ENCODE data around the gene ATP8B4. TPM values are rescaled to one million over a fixed set of nuclear protein-coding genes. Genes with fewer than 3 reads are reported as not detected.

The ATP8B4 gene
- total RNA-seq, 1 donor from 2014 or later = not detected

- no peak for DNase-seq (ENCODE audit: low read depth, low spot score)
- peaks cover 5% of the 10 kb centered on the region for H3K4me1 Mint-ChIP-seq
- no peaks in the 10 kb centered on the region for H3K36me3 Mint-ChIP-seq (ENCODE audit: low read depth)
These were observed 291.7 kb downstream of the ATP8B4 start for GRCh38 chr15:49827311-49827710.

DNA sequence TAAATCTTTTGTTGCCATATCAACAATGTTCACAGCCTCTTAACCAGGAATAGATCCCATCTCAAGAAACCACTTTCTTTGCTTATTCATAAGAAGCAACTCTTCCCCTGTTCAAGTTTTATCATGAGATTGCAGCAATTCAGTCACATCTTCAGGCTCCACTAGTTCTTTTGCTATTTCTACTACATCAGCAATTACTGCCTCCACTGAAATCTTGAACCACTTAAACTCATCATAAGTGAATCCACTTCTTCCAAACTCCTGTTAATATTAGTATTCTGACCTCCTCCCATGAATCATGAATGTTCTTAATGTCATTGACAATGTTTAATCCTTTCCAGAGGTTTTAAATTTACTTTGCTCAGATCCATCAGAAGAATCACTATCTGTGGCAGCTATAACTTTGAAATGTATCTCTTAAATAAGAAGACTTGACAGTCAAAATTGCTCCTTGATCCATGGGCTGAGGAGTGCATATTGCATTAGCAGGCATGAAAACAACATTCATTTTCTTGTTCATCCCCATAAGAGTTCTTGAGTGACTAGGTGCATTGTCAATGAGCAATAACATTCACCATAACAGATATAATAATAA lies 292.3 kb downstream of the ATP8B4 start:
- Mint-ChIP-seq H3K27ac (ENCODE audit: unreplicated experiment) (no peak overlapping the region), H3K9me3 (peaks cover 4% of the 10 kb centered on the region), H3K4me3 (no peak overlapping the region), H3K27me3 (ENCODE audit: low read depth) (no peaks in the 10 kb centered on the region), H3K36me3 (ENCODE audit: low read depth) (no peaks in the 10 kb centered on the region), H3K4me1 (peaks cover 5% of the 10 kb centered on the region)
- TF ChIP-seq CTCF (conservative IDR thresholded peaks at IDR 0.05) = no peak
- no peak for DNase-seq (ENCODE audit: low read depth, low spot score)

More at GRCh38 chr15:49827311-49827710, 291.7 kb downstream of the ATP8B4 start:
- no peak for TF ChIP-seq CTCF (conservative IDR thresholded peaks at IDR 0.05)
- Mint-ChIP-seq H3K27me3 (ENCODE audit: low read depth) (no peaks in the 10 kb centered on the region), H3K4me3 (no peak overlapping the region), H3K27ac (ENCODE audit: unreplicated experiment) (no peak overlapping the region), H3K9me3 (peaks cover 1% of the 10 kb centered on the region)

DNA sequence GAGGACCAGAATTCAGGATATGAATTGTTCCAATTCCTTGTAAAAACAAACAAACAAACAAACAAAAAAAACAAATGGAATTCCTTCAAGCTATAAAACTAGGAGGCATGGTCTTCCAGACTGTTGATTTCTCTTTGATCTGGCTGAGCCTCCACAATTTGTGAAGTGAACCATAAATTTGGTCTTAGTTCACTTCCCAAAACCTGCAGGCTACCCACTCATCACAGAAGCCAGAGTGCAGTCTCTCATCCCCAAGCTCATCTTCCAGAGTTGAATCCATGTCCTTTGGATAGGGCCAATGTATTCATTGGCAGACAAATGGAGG lies 294.3 kb downstream of the ATP8B4 start:
- no peak for DNase-seq (ENCODE audit: low read depth, low spot score)
- H3K36me3 Mint-ChIP-seq (ENCODE audit: low read depth) = no peaks in the 10 kb centered on the region
- peaks cover 4% of the 10 kb centered on the region for H3K9me3 Mint-ChIP-seq
- H3K4me1 Mint-ChIP-seq = no peaks in the 10 kb centered on the region
- H3K27me3 Mint-ChIP-seq (ENCODE audit: low read depth) = no peaks in the 10 kb centered on the region
- no peak overlapping the region for H3K4me3 Mint-ChIP-seq
- TF ChIP-seq CTCF (conservative IDR thresholded peaks at IDR 0.05) = no peak
- no peak overlapping the region for H3K27ac Mint-ChIP-seq (ENCODE audit: unreplicated experiment)

DNA sequence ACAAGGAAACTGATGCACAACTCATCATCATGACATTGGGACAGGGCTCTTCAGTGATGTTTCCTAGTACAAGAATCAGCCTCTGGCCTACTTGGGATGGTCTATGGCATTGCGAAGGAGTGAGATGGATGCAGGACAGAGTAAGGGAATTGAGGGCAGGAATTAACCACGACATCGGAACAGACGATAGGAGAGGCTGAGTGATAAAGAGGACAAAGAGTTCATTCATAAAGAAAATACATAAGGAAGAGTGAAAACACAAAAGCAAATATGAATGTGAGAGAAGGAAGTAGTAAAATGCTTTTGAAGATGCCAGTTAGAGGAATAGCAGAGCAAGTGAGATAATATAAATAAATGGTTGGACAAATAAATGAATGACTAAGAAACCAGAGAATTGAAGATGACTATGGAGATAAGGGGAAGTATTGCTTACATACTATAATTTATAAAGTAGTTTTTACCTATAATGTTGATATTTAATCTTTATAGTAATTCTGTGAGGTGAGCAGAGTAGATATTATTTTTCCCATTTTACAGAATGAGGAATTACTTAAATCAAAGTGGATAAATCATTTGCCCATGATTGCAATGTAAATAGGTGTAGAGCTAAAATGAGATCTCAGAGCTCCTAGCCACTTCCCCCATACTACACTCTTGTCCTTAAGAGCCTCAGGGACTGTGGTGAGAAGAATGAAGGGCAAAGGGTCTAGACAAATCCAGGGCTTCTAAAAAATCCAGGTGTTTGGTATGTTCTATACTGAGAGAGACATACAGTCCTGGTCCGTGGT lies 294.9 kb downstream of the ATP8B4 start:
- Mint-ChIP-seq H3K4me3 (no peak overlapping the region), H3K36me3 (ENCODE audit: low read depth) (no peaks in the 10 kb centered on the region), H3K9me3 (peaks cover 4% of the 10 kb centered on the region), H3K4me1 (no peaks in the 10 kb centered on the region), H3K27me3 (ENCODE audit: low read depth) (no peaks in the 10 kb centered on the region), H3K27ac (ENCODE audit: unreplicated experiment) (no peak overlapping the region)
- DNase-seq (ENCODE audit: low read depth, low spot score) = no peak
- TF ChIP-seq CTCF (conservative IDR thresholded peaks at IDR 0.05) = no peak

DNA sequence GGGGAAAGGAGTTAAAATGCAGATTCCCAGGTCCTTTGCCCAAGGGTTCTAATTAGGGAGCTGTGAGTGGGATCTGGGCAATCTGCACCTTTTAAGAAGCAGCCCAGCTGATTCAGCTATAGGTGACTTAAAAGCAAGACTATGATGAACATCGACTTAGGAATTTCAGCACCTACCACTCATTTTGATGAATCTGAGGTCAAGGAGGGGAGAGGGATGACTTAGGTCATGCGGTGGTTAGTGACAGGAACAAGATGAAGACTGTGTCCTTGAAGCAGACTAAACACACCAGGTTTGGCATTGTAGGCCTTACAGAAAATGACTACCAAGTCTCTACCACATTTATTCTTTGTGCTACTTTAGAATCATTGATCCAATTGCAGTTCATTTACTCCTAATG lies 301.9 kb downstream of the ATP8B4 start:
- Mint-ChIP-seq H3K36me3 (ENCODE audit: low read depth) (no peaks in the 10 kb centered on the region), H3K4me3 (no peak overlapping the region), H3K9me3 (peaks cover under 1% of the 10 kb centered on the region), H3K27me3 (ENCODE audit: low read depth) (no peaks in the 10 kb centered on the region), H3K27ac (ENCODE audit: unreplicated experiment) (no peak overlapping the region), H3K4me1 (no peaks in the 10 kb centered on the region)
- TF ChIP-seq CTCF (conservative IDR thresholded peaks at IDR 0.05) = no peak
- no peak for DNase-seq (ENCODE audit: low read depth, low spot score)

All from neural crest cell (in vitro differentiated cells).